Neural cell (in vitro differentiated cells): ENCODE data around the gene TAF3. TPM values are rescaled to one million over a fixed set of nuclear protein-coding genes. Genes with fewer than 3 reads are reported as not detected.

ENCODE experiments used
- H2AFZ ChIP-seq: fragments of 200-600, 300-800 bp; sonication (generic), shearing (Covaris generic); 2 replicates; pipeline ENCODE4 v1.6.0; 2014; ENCODE audit warnings: low read depth, mild to moderate bottlenecking, antibody characterized with exemption, low read length, moderate library complexity
- H3F3A ChIP-seq: fragments of 200-600 bp; shearing (Covaris generic); 2 replicates; pipeline ENCODE4 v1.6.1; 2016; ENCODE audit warnings: mild to moderate bottlenecking, moderate library complexity, mixed read lengths, antibody characterized with exemption, low read length; ENCODE audit not compliant: insufficient read depth, poor library complexity, severe bottlenecking
- H3K27ac ChIP-seq: fragments of 200-600, 300-800 bp; sonication (generic), shearing (Covaris generic); 2 replicates; pipeline ENCODE4 v1.5.1; 2014; ENCODE audit warnings: mild to moderate bottlenecking, low read length, moderate library complexity
- H3K27me3 ChIP-seq: fragments of 300-800, 200-600 bp; sonication (generic), shearing (Covaris generic); 2 replicates; pipeline ENCODE4 v1.6.0; 2014; ENCODE audit warnings: mild to moderate bottlenecking, low read depth, low read length, moderate library complexity; ENCODE audit not compliant: insufficient read depth
- H3K36me3 ChIP-seq: fragments of 300-800, 200-600 bp; sonication (generic), shearing (Covaris generic); 2 replicates; pipeline ENCODE4 v1.5.1; 2014; ENCODE audit warnings: mild to moderate bottlenecking, antibody characterized with exemption, low read length, moderate library complexity; ENCODE audit not compliant: insufficient read depth
- H3K4me2 ChIP-seq: fragments of 300-800, 200-600 bp; sonication (generic), shearing (Covaris generic); 2 replicates; pipeline ENCODE4 v1.6.0; 2014; ENCODE audit warnings: mild to moderate bottlenecking, low read length
- H3K4me3 ChIP-seq: fragments of 300-800, 200-600 bp; sonication (generic), shearing (Covaris generic); 2 replicates; pipeline ENCODE4 v1.5.1; 2014; ENCODE audit warnings: mild to moderate bottlenecking, low read length, moderate library complexity
- H3K79me2 ChIP-seq: fragments of 200-600 bp; shearing (Covaris generic); replicated peaks from 2 replicates; pipeline ENCODE4 v1.6.0; 2014; ENCODE audit warnings: mild to moderate bottlenecking, low read length, moderate library complexity; ENCODE audit not compliant: insufficient read depth
- H3K9ac ChIP-seq: fragments of 300-800, 200-600 bp; sonication (generic), shearing (Covaris generic); 2 replicates; pipeline ENCODE4 v1.6.1; 2016; ENCODE audit warnings: mild to moderate bottlenecking, low read length, mixed read lengths
- H3K9me2 ChIP-seq: fragments of 200-600 bp; shearing (Covaris generic); 2 replicates; pipeline ENCODE4 v1.6.1; 2016; ENCODE audit warnings: mild to moderate bottlenecking, low read length, mixed read lengths; ENCODE audit not compliant: insufficient read depth
- H3K9me3 ChIP-seq: fragments of 200-600, 300-800 bp; sonication (generic), shearing (Covaris generic); 2 replicates; pipeline ENCODE4 v1.6.1; 2016; ENCODE audit warnings: mild to moderate bottlenecking, mixed run types, low read length, moderate library complexity, mixed read lengths
- H4K20me1 ChIP-seq: fragments of 200-600 bp; shearing (Covaris generic); 2 replicates; pipeline ENCODE4 v1.6.1; 2016; ENCODE audit warnings: mild to moderate bottlenecking, mixed run types; ENCODE audit not compliant: insufficient read depth
- CTCF ChIP-seq: fragments of 450-650 bp; IDR thresholded peaks from 2 replicates; pipeline ENCODE4 v1.5.1; 2014; ENCODE audit warnings: antibody characterized with exemption, mild to moderate bottlenecking, moderate library complexity; ENCODE audit not compliant: poor library complexity, severe bottlenecking
- EP300 ChIP-seq: fragments of 450-650 bp; conservative IDR thresholded peaks from 2 replicates; pipeline ENCODE4 v1.6.1; 2014; ENCODE audit warnings: antibody characterized with exemption, mild to moderate bottlenecking, moderate library complexity; ENCODE audit not compliant: poor library complexity, severe bottlenecking
- EZH2 ChIP-seq: fragments of 200-600, 300-800 bp; shearing (Covaris generic), sonication (generic); IDR thresholded peaks from 2 replicates; pipeline ENCODE4 v1.6.1; 2014; ENCODE audit warnings: antibody characterized with exemption, low read length, borderline replicate concordance, mild to moderate bottlenecking; ENCODE audit not compliant: insufficient read depth, poor library complexity, severe bottlenecking
- MXI1 ChIP-seq: fragments of 450-650 bp; conservative IDR thresholded peaks from 2 replicates; pipeline ENCODE4 v1.6.1; 2014; ENCODE audit warnings: antibody characterized with exemption, mild to moderate bottlenecking; ENCODE audit not compliant: poor library complexity, severe bottlenecking
- POLR2AphosphoS5 ChIP-seq: IDR thresholded peaks from 2 replicates; pipeline ENCODE4 v1.6.1; 2012
- RAD21 ChIP-seq: fragments of 450-650 bp; conservative IDR thresholded peaks from 2 replicates; pipeline ENCODE4 v1.6.1; 2014; ENCODE audit warnings: antibody characterized with exemption, mild to moderate bottlenecking, moderate library complexity
- REST ChIP-seq: IDR thresholded peaks from 2 replicates; pipeline ENCODE4 v1.6.1; 2012; ENCODE audit warnings: borderline replicate concordance
- SMC3 ChIP-seq: fragments of 450-650 bp; conservative IDR thresholded peaks from 2 replicates; pipeline ENCODE4 v1.6.1; 2014; ENCODE audit warnings: antibody characterized with exemption, mild to moderate bottlenecking, moderate library complexity; ENCODE audit not compliant: poor library complexity
- TAF1 ChIP-seq: IDR thresholded peaks from 2 replicates; pipeline ENCODE4 v1.6.1; 2012; ENCODE audit warnings: low read depth
- polyA plus RNA-seq: library from polyadenylated mRNA; depleted of rRNA; stranded (reverse); fragments of >200 nt; gene quantifications from 2 replicates; pipeline ENCODE4 v1.2.3, GENCODE V29; 2014

TAF3 gene
- polyA plus RNA-seq, 1 donor from 2014 or later: 2.0 TPM

GRCh38 chr10:7982727-7983126 lies 164.4 kb downstream of the TAF3 start:
- Histone ChIP-seq H3K27me3 (no peaks in the 10 kb centered on the region), H4K20me1 (no peaks in the 10 kb centered on the region), H3F3A (no peaks in the 10 kb centered on the region), H3K36me3 (no peaks in the 10 kb centered on the region), H3K9ac (no peak overlapping the region), H3K4me3 (no peak overlapping the region), H2AFZ (no peak overlapping the region), H3K9me3 (no peaks in the 10 kb centered on the region), H3K79me2 (no peaks in the 10 kb centered on the region), H3K27ac (no peak overlapping the region), H3K9me2 (no peaks in the 10 kb centered on the region), H3K4me2 (no peak overlapping the region)
- TF ChIP-seq MXI1 (no peak), EP300 (no peak), POLR2AphosphoS5 (no peak), EZH2 (no peak), TAF1 (no peak), SMC3 (no peak), RAD21 (no peak), REST (no peak)

DNA sequence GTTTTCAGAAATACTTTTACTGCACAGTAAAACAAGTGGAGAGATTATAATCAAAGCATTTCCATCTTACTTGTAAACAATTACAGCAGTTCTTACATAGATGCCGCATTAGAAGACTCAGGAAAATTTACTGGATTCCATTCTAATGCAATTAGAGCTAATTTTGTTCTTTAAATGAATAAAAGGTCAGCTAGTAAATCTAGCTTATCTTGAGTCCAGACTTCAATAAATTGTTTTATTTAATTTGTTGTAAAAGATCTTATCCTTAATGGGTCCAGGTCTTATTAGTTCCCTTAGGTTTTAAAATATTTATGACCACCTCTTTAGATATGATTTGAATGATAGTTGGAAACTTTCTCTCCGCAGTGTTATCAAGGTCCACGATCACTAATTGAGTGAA lies 166.0 kb downstream of the TAF3 start:
- Histone ChIP-seq H4K20me1 (no peaks in the 10 kb centered on the region), H3K36me3 (no peaks in the 10 kb centered on the region)

More for the DNA sequence above, 166.0 kb downstream of the TAF3 start:
- H3K4me2 ChIP-seq: no peak overlapping the region
- no peaks in the 10 kb centered on the region for H3K9me2 ChIP-seq
- no peak overlapping the region for H3K9ac ChIP-seq
- no peak overlapping the region for H3K4me3 ChIP-seq
- TF ChIP-seq POLR2AphosphoS5: no peak
- no peak for TF ChIP-seq EZH2
- no peak for TF ChIP-seq MXI1
- no peak for TF ChIP-seq CTCF
- no peak for TF ChIP-seq REST
- TF ChIP-seq RAD21: no peak
- no peak for TF ChIP-seq EP300
- TF ChIP-seq SMC3: no peak
- no peak for TF ChIP-seq TAF1
- H3F3A ChIP-seq: no peaks in the 10 kb centered on the region
- H3K79me2 ChIP-seq: no peaks in the 10 kb centered on the region
- no peaks in the 10 kb centered on the region for H3K27me3 ChIP-seq
- H3K27ac ChIP-seq: no peak overlapping the region
- H2AFZ ChIP-seq: no peak overlapping the region
- no peaks in the 10 kb centered on the region for H3K9me3 ChIP-seq
